ENCODE data around the gene RALGAPA2. TPM values are rescaled to one million over a fixed set of nuclear protein-coding genes. Genes with fewer than 3 reads are reported as not detected.

Gene RALGAPA2
- total RNA-seq, 1 donor from 2014 or later = 21.0 TPM

DNA sequence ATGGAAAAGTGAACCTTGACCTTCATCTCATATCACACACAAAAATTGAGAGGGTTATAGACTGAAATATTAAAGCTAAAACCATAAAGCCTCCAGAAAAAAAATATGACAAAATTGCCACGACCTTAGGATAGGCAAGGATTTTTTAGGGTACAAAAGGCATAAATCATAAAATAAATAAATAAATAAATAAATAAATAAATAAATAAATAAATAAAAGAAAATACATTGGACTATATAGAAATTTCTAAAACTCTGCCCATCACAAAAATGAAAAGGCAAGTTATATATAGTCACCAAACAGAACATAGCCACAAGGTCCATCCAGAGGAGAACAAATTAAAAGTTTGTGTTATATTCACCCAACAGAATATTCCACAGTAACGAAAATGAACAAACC is 235.9 kb downstream of the RALGAPA2 start:
- Histone ChIP-seq H3K4me3 (no peak overlapping the region), H3K36me3 (peaks cover 8% of the 10 kb centered on the region), H3K9me3 (replicated peaks) (peaks cover 9% of the 10 kb centered on the region), H3K27me3 (ENCODE audit: low read depth) (no peaks in the 10 kb centered on the region), H3K27ac (replicated peaks) (no peak overlapping the region), H3K4me1 (peaks cover 4% of the 10 kb centered on the region)
- intact Hi-C loops (cut with micrococcal nuclease) = no loop called here
- DNase-seq = no peak
- TF ChIP-seq CTCF (IDR thresholded peaks at IDR 0.05; ENCODE audit: borderline replicate concordance) = no peak

GRCh38 chr20:20473657-20474056 is 238.8 kb downstream of the RALGAPA2 start:
- DNase-seq = no peak
- H3K27me3 ChIP-seq (ENCODE audit: low read depth) = no peaks in the 10 kb centered on the region
- peaks cover 4% of the 10 kb centered on the region for H3K4me1 ChIP-seq
- peaks cover 9% of the 10 kb centered on the region for H3K9me3 ChIP-seq (replicated peaks)
- H3K4me3 ChIP-seq = no peak overlapping the region
- TF ChIP-seq CTCF (IDR thresholded peaks at IDR 0.05; ENCODE audit: borderline replicate concordance) = no peak
- intact Hi-C loops (cut with micrococcal nuclease) = no loop called here
- H3K27ac ChIP-seq (replicated peaks) = no peak overlapping the region
- no peaks in the 10 kb centered on the region for H3K36me3 ChIP-seq

GRCh38 chr20:20472684-20473274 is 239.7 kb downstream of the RALGAPA2 start:
- no peaks in the 10 kb centered on the region for H3K27me3 ChIP-seq (ENCODE audit: low read depth)
- peaks cover 9% of the 10 kb centered on the region for H3K9me3 ChIP-seq (replicated peaks)
- intact Hi-C loops (cut with micrococcal nuclease) = no loop called here
- H3K27ac ChIP-seq (replicated peaks) = no peak overlapping the region
- no peak for DNase-seq
- H3K36me3 ChIP-seq = peaks cover 3% of the 10 kb centered on the region
- TF ChIP-seq CTCF (IDR thresholded peaks at IDR 0.05; ENCODE audit: borderline replicate concordance) = no peak
- no peak overlapping the region for H3K4me3 ChIP-seq
- peaks cover 4% of the 10 kb centered on the region for H3K4me1 ChIP-seq

- TF ChIP-seq CTCF (IDR thresholded peaks at IDR 0.05; ENCODE audit: borderline replicate concordance) = no peak
- DNase-seq = no peak
- intact Hi-C loops (cut with micrococcal nuclease) = no loop called here
- no peak overlapping the region for H3K4me3 ChIP-seq
- H3K4me1 ChIP-seq = peaks cover 8% of the 10 kb centered on the region
- H3K36me3 ChIP-seq = peaks cover 3% of the 10 kb centered on the region
- no peaks in the 10 kb centered on the region for H3K27me3 ChIP-seq (ENCODE audit: low read depth)
- H3K27ac ChIP-seq (replicated peaks) = no peak overlapping the region
- no peaks in the 10 kb centered on the region for H3K9me3 ChIP-seq (replicated peaks)
Measured at GRCh38 chr20:20466341-20466879, 246.0 kb downstream of the RALGAPA2 start.

DNA sequence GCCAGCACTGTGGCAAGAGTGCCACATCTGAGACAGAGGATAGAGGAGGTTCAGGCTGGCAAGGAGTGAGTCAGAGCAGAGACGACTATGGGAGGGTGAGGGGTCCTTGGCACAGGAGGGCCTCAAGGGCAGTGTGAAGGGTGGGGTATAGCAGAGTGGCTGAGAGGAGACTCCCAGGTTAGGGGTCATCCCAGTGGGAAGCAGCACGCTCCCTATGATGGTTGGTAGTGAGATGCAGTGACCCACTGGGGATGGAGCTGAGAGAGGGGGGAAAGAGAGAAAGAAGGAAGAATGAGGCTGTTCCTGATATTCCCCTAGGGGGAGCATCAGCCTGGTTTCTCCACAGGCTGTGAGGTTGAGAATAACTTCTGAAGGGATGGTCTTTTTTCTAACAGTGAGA is 247.2 kb downstream of the RALGAPA2 start:
- DNase-seq = no peak
- no peak for TF ChIP-seq CTCF (IDR thresholded peaks at IDR 0.05; ENCODE audit: borderline replicate concordance)
- Histone ChIP-seq H3K36me3 (peaks cover 3% of the 10 kb centered on the region), H3K27ac (replicated peaks) (no peak overlapping the region), H3K4me1 (peaks cover 8% of the 10 kb centered on the region), H3K4me3 (no peak overlapping the region), H3K27me3 (ENCODE audit: low read depth) (no peaks in the 10 kb centered on the region), H3K9me3 (replicated peaks) (no peaks in the 10 kb centered on the region)
- intact Hi-C loops (cut with micrococcal nuclease) = no loop called here
